ENCODE measurements around the gene PPM1F.
A peak's percentile ranks its signal among the peaks of the same experiment; 100 is the strongest.
"Not testable (repeated sequence)": the region's sequence is repeated elsewhere in the genome, so short reads cannot be mapped to it uniquely, and the experiment has no call there.

The PPM1F gene

GRCh38 chr22:21907638-21908522, 44.8 kb downstream of the PPM1F start:
- H3K4me3 ChIP-seq = no peak overlapping the region
- no peak for DNase-seq (ENCODE audit: low spot score in 2 of 2)
- no peaks in the 10 kb centered on the region for H3K4me1 ChIP-seq
- H3K9me3 ChIP-seq = no peaks in the 10 kb centered on the region
- H3K27me3 ChIP-seq (ENCODE audit: low read depth) = no peaks in the 10 kb centered on the region
- H3K36me3 ChIP-seq (replicated peaks) = no peaks in the 10 kb centered on the region
- in situ Hi-C loops (cut with MboI; ENCODE audit: low sequenced_read_pairs) = no loop called here

GRCh38 chr22:21905234-21905633, 47.4 kb downstream of the PPM1F start:
- H3K4me1 ChIP-seq; H3K27me3 ChIP-seq (ENCODE audit: low read depth); H3K9me3 ChIP-seq; H3K36me3 ChIP-seq (replicated peaks); H3K4me3 ChIP-seq; DNase-seq (ENCODE audit: low spot score in 2 of 2); in situ Hi-C loops (cut with MboI; ENCODE audit: low sequenced_read_pairs): not testable (repeated sequence)

- H3K36me3 ChIP-seq (replicated peaks) = no peaks in the 10 kb centered on the region
- no peak overlapping the region for H3K4me3 ChIP-seq
- no peak for DNase-seq (ENCODE audit: low spot score in 2 of 2)
- in situ Hi-C loops (cut with MboI; ENCODE audit: low sequenced_read_pairs) = no loop called here
- no peaks in the 10 kb centered on the region for H3K27me3 ChIP-seq (ENCODE audit: low read depth)
- no peaks in the 10 kb centered on the region for H3K9me3 ChIP-seq
- H3K4me1 ChIP-seq = no peaks in the 10 kb centered on the region
Measured at GRCh38 chr22:21904250-21904789, 48.3 kb downstream of the PPM1F start.

- no peak for DNase-seq (ENCODE audit: low spot score in 2 of 2)
- Histone ChIP-seq H3K4me1 (no peaks in the 10 kb centered on the region), H3K27me3 (ENCODE audit: low read depth) (no peaks in the 10 kb centered on the region), H3K36me3 (replicated peaks) (no peaks in the 10 kb centered on the region), H3K9me3 (no peaks in the 10 kb centered on the region), H3K4me3 (no peak overlapping the region)
- in situ Hi-C loops (cut with MboI; ENCODE audit: low sequenced_read_pairs) = no loop called here
Measured at GRCh38 chr22:21903283-21903682, 49.4 kb downstream of the PPM1F start.

- no peak overlapping the region for H3K4me3 ChIP-seq
- in situ Hi-C loops (cut with MboI; ENCODE audit: low sequenced_read_pairs) = no loop called here
- no peaks in the 10 kb centered on the region for H3K36me3 ChIP-seq (replicated peaks)
- peak in 1 of 2 experiments; percentile 8 for DNase-seq (ENCODE audit: low spot score in 2 of 2)
- no peaks in the 10 kb centered on the region for H3K27me3 ChIP-seq (ENCODE audit: low read depth)
- H3K4me1 ChIP-seq = no peaks in the 10 kb centered on the region
- no peaks in the 10 kb centered on the region for H3K9me3 ChIP-seq
Measured at GRCh38 chr22:21902296-21903087, 50.2 kb downstream of the PPM1F start.

- H3K4me3 ChIP-seq = no peak overlapping the region
- H3K9me3 ChIP-seq = no peaks in the 10 kb centered on the region
- no peaks in the 10 kb centered on the region for H3K36me3 ChIP-seq (replicated peaks)
- no peaks in the 10 kb centered on the region for H3K27me3 ChIP-seq (ENCODE audit: low read depth)
- in situ Hi-C loops (cut with MboI; ENCODE audit: low sequenced_read_pairs) = no loop called here
- H3K4me1 ChIP-seq = no peaks in the 10 kb centered on the region
- no peak for DNase-seq (ENCODE audit: low spot score in 2 of 2)
Measured at GRCh38 chr22:21898354-21898896, 54.2 kb downstream of the PPM1F start.

- no peak overlapping the region for H3K4me3 ChIP-seq
- no peak for DNase-seq (ENCODE audit: low spot score in 2 of 2)
- H3K4me1 ChIP-seq = no peaks in the 10 kb centered on the region
- no peaks in the 10 kb centered on the region for H3K27me3 ChIP-seq (ENCODE audit: low read depth)
- in situ Hi-C loops (cut with MboI; ENCODE audit: low sequenced_read_pairs) = no loop called here
- no peaks in the 10 kb centered on the region for H3K36me3 ChIP-seq (replicated peaks)
- no peaks in the 10 kb centered on the region for H3K9me3 ChIP-seq
Measured at GRCh38 chr22:21896951-21897513, 55.6 kb downstream of the PPM1F start.

GRCh38 chr22:21896275-21896674, 56.4 kb downstream of the PPM1F start:
- H3K9me3 ChIP-seq; H3K4me3 ChIP-seq; H3K36me3 ChIP-seq (replicated peaks); H3K27me3 ChIP-seq (ENCODE audit: low read depth); in situ Hi-C loops (cut with MboI; ENCODE audit: low sequenced_read_pairs); H3K4me1 ChIP-seq; DNase-seq (ENCODE audit: low spot score in 2 of 2): not testable (repeated sequence)

GRCh38 chr22:21894799-21895198, 57.8 kb downstream of the PPM1F start:
- in situ Hi-C loops (cut with MboI; ENCODE audit: low sequenced_read_pairs) = no loop called here
- Histone ChIP-seq H3K9me3 (no peaks in the 10 kb centered on the region), H3K36me3 (replicated peaks) (no peaks in the 10 kb centered on the region), H3K27me3 (ENCODE audit: low read depth) (no peaks in the 10 kb centered on the region), H3K4me1 (no peaks in the 10 kb centered on the region), H3K4me3 (no peak overlapping the region)
- DNase-seq (ENCODE audit: low spot score in 2 of 2) = no peak

- no peaks in the 10 kb centered on the region for H3K4me1 ChIP-seq
- no peaks in the 10 kb centered on the region for H3K36me3 ChIP-seq (replicated peaks)
- no peaks in the 10 kb centered on the region for H3K27me3 ChIP-seq (ENCODE audit: low read depth)
- in situ Hi-C loops (cut with MboI; ENCODE audit: low sequenced_read_pairs) = no loop called here
- H3K4me3 ChIP-seq = no peak overlapping the region
- no peak for DNase-seq (ENCODE audit: low spot score in 2 of 2)
- H3K9me3 ChIP-seq = no peaks in the 10 kb centered on the region
Measured at GRCh38 chr22:21889251-21889990, 63.2 kb downstream of the PPM1F start.

GRCh38 chr22:21887841-21888240, 64.8 kb downstream of the PPM1F start:
- DNase-seq (ENCODE audit: low spot score in 2 of 2) = no peak
- Histone ChIP-seq H3K4me1 (no peaks in the 10 kb centered on the region), H3K9me3 (no peaks in the 10 kb centered on the region), H3K4me3 (no peak overlapping the region), H3K27me3 (ENCODE audit: low read depth) (no peaks in the 10 kb centered on the region), H3K36me3 (replicated peaks) (no peaks in the 10 kb centered on the region)
- in situ Hi-C loops (cut with MboI; ENCODE audit: low sequenced_read_pairs) = no loop called here

GRCh38 chr22:21883930-21884329, 68.7 kb downstream of the PPM1F start:
- H3K4me3 ChIP-seq; in situ Hi-C loops (cut with MboI; ENCODE audit: low sequenced_read_pairs); H3K36me3 ChIP-seq (replicated peaks); H3K9me3 ChIP-seq; DNase-seq (ENCODE audit: low spot score in 2 of 2); H3K4me1 ChIP-seq; H3K27me3 ChIP-seq (ENCODE audit: low read depth): not testable (repeated sequence)

GRCh38 chr22:21882754-21883333, 69.8 kb downstream of the PPM1F start:
- H3K36me3 ChIP-seq (replicated peaks); H3K27me3 ChIP-seq (ENCODE audit: low read depth); DNase-seq (ENCODE audit: low spot score in 2 of 2); H3K4me3 ChIP-seq; H3K9me3 ChIP-seq; H3K4me1 ChIP-seq; in situ Hi-C loops (cut with MboI; ENCODE audit: low sequenced_read_pairs): not testable (repeated sequence)
